Adrenal gland (tissue), 12 donors: ENCODE data around the gene GALR2. TPM values are rescaled to one million over a fixed set of nuclear protein-coding genes. Genes with fewer than 3 reads are reported as not detected.

Source experiments
- DNase-seq, 7 donors: peaks; one replicate each; pipeline ENCODE4 v3.0.0-alpha.2; 2019 to 2020
- H3K27ac ChIP-seq, 5 donors: fragments of 200-600 bp; sonication (generic) in 4 of 5; 1 replicate in 3 of 5; 2 replicates in 2 of 5; pipeline versions ENCODE4 v1.5.1 to v1.8.0; 2016 to 2020; ENCODE audit warnings: mild to moderate bottlenecking in 1 of 5
- H3K27me3 ChIP-seq: fragments of 200-600 bp; 2 replicates; pipeline ENCODE4 v1.8.0; 2021
- H3K36me3 ChIP-seq, 2 donors: fragments of 200-600 bp; replicated peaks in 1 of 2; 1 replicate in 1 of 2; 2 replicates in 1 of 2; pipeline versions ENCODE4 v1.5.1 to v1.8.0; 2018 to 2022
- H3K4me1 ChIP-seq, 2 donors: fragments of 200-600 bp; replicated peaks in 1 of 2; 1 replicate in 1 of 2; 2 replicates in 1 of 2; pipeline versions ENCODE4 v1.5.1 to v1.8.0; 2018 to 2021
- H3K4me3 ChIP-seq, 4 donors: fragments of 200-600 bp; sonication (generic) in 3 of 4; one replicate each; pipeline ENCODE4 v1.5.1; 2016 to 2018
- H3K9me3 ChIP-seq, 3 donors: fragments of 200-600 bp; sonication (generic) in 1 of 3; replicated peaks in 1 of 3; 1 replicate in 2 of 3; 2 replicates in 1 of 3; pipeline versions ENCODE4 v1.5.1 to v1.8.0; 2016 to 2021
- CTCF ChIP-seq, 6 experiments: fragments of 450-650 bp in 4 of 6; fragments of 200-600 bp in 2 of 6; sonication (generic) in 1 of 6; IDR thresholded peaks; 1 replicate in 5 of 6; 2 replicates in 1 of 6; pipeline versions ENCODE4 v1.5.1 to v1.8.0; 2016 to 2021; ENCODE audit warnings: antibody characterized with exemption in 6 of 6, mild to moderate bottlenecking in 2 of 6, moderate library complexity in 1 of 6
- POLR2A ChIP-seq, 2 donors: fragments of 450-650 bp; IDR thresholded peaks; one replicate each; pipeline ENCODE4 v1.6.1; 2017; ENCODE audit warnings: antibody characterized with exemption in 2 of 2, mild to moderate bottlenecking in 2 of 2, moderate library complexity in 1 of 2
- WGBS, 4 donors: extraction: QIAGEN DNeasy Blood & Tissue Kit in 2 of 4; methylation state at CpG; one replicate each; pipeline versions ENCODE4 v1.1.5 to v1.1.7; 2013 to 2017; 5-methylcytosine and 5-hydroxymethylcytosine counted together
- intact Hi-C, 2 donors: fragments of 100-400 bp; cut with DNase I; formaldehyde crosslinking; loops; one replicate each; pipeline versions ENCODE4 v1.14.1 to v1.15.0; 2022 to 2023
- polyA plus RNA-seq, 3 donors: library from polyadenylated mRNA; stranded (reverse); fragments of 200-250 nt in 2 of 3; fragments of 350-450 nt in 1 of 3; fragmentation: Illumina TruSeq in 1 of 3; extraction: RNeasy Lipid Tissue Mini Kit (QIAGEN cat#74804) in 1 of 3; gene quantifications; one replicate each; pipeline ENCODE4 v1.2.3, GENCODE V29; 2013 to 2014
- total RNA-seq, 9 donors: library from RNA; depleted of rRNA in 4 of 9; stranded (reverse); fragments of >200 nt in 4 of 9; fragments of 120-200 nt in 1 of 9; fragmentation: NEBNext Ultra II Directional in 1 of 9; extraction: Animal tissue kit (Norgen Biotek cat#: 25700) in 1 of 9; gene quantifications; one replicate each; pipeline versions ENCODE4 v1.1.0 to v1.2.4, GENCODE V29; 2013 to 2023
- donor health status: healthy with polysubstance abuse.
- donor health status: Bipolar disorder and iron deficiency.
- donor health status: DM: yes; HTN: yes; CAD: no.
- donor health status: DM: no; HTN: no; CAD: no.
- donor health status: DM: no; HTN: no; CAD: no.
- donor health status: DM: yes; HTN: yes; CAD: no.

GALR2 gene
- total and polyA plus RNA-seq, 12 donors = 0.27 TPM; not detected in 11

GRCh38 chr17:76078860-76079534 is 4.4 kb downstream of the GALR2 start, which contains the start of gene ZACN:
TSS of gene ZACN (plus strand) at chr17:76079182. CDS start at chr17:76079265, 83 bp downstream.
- Histone ChIP-seq H3K27ac (no peak within 1 kb of the TSS), H3K36me3 (peaks cover 0 to 10% of the 10 kb centered on the region in 2 donors), H3K9me3 (no peaks in the 10 kb centered on the region), H3K4me3 (no peak within 1 kb of the TSS), H3K4me1 (no peaks in the 10 kb centered on the region), H3K27me3 (peaks cover 56% of the 10 kb centered on the region)
- intact Hi-C loops = no loop called here
- TF ChIP-seq CTCF (IDR thresholded peaks at IDR 0.05) (no peak), POLR2A (IDR thresholded peaks at IDR 0.05) (no peak)
- 48 to 66% (median 58%) methylated on average over 7 to 17 of the region's 17 CpGs for WGBS, 4 donors
- no peak for DNase-seq

GRCh38 chr17:76079535-76079955 is 5.0 kb downstream of the GALR2 start:
- H3K4me1 ChIP-seq = no peaks in the 10 kb centered on the region
- H3K27ac ChIP-seq = no peak overlapping the region
- H3K36me3 ChIP-seq = peaks cover 0 to 15% of the 10 kb centered on the region in 2 donors
- DNase-seq = no peak
- TF ChIP-seq CTCF (IDR thresholded peaks at IDR 0.05) = no peak
- no peak for TF ChIP-seq POLR2A (IDR thresholded peaks at IDR 0.05)
- peaks cover 51% of the 10 kb centered on the region for H3K27me3 ChIP-seq
- WGBS, 4 donors = 23 to 50% (median 32%) methylated on average over 2 to 9 of the region's 9 CpGs
- H3K4me3 ChIP-seq = no peak overlapping the region
- intact Hi-C loops = no loop called here
- no peaks in the 10 kb centered on the region for H3K9me3 ChIP-seq

- DNase-seq = no peak
- WGBS, 4 donors = 0 to 7% (median 4%) methylated on average over 1 to 23 of the region's 23 CpGs
- H3K4me3 ChIP-seq = no peak overlapping the region
- peaks cover 45% of the 10 kb centered on the region for H3K27me3 ChIP-seq
- no peak overlapping the region for H3K27ac ChIP-seq
- TF ChIP-seq POLR2A (IDR thresholded peaks at IDR 0.05) (no peak), CTCF (IDR thresholded peaks at IDR 0.05) (no peak)
- peaks cover 0 to 22% of the 10 kb centered on the region in 2 donors for H3K36me3 ChIP-seq
- no peaks in the 10 kb centered on the region for H3K9me3 ChIP-seq
- no peaks in the 10 kb centered on the region for H3K4me1 ChIP-seq
- intact Hi-C loops = no loop called here
Measured at GRCh38 chr17:76079956-76080767, 5.6 kb downstream of the GALR2 start.

GRCh38 chr17:76080768-76081287 is 6.2 kb downstream of the GALR2 start:
- 41 to 63% (median 42%) methylated on average over 4 to 6 of the region's 6 CpGs for WGBS, 4 donors
- intact Hi-C loops = no loop called here
- TF ChIP-seq POLR2A (IDR thresholded peaks at IDR 0.05) (no peak), CTCF (IDR thresholded peaks at IDR 0.05) (no peak)

More at GRCh38 chr17:76080768-76081287, 6.2 kb downstream of the GALR2 start:
- DNase-seq = no peak
- H3K27ac ChIP-seq = no peak overlapping the region
- peaks cover 38% of the 10 kb centered on the region for H3K27me3 ChIP-seq
- no peaks in the 10 kb centered on the region for H3K4me1 ChIP-seq
- H3K36me3 ChIP-seq = peaks cover 0 to 28% of the 10 kb centered on the region in 2 donors
- H3K9me3 ChIP-seq = no peaks in the 10 kb centered on the region
- H3K4me3 ChIP-seq = no peak overlapping the region
